GM10266 (cell line): ENCODE results near the gene ZNF865.

Experiments
- DNase-seq: peaks from one replicate; pipeline ENCODE4 v3.0.0; 2012; ENCODE audit errors: extremely low spot score
- TF ChIP-seq, protein P1 (sequence below): IDR thresholded peaks from 2 replicates; pipeline ENCODE4 v1.5.1; 2012; ENCODE audit warnings: mild to moderate bottlenecking, low read depth; ENCODE audit not compliant: control insufficient read depth, insufficient read depth; ENCODE audit errors: missing control alignments

The ZNF865 gene

DNA sequence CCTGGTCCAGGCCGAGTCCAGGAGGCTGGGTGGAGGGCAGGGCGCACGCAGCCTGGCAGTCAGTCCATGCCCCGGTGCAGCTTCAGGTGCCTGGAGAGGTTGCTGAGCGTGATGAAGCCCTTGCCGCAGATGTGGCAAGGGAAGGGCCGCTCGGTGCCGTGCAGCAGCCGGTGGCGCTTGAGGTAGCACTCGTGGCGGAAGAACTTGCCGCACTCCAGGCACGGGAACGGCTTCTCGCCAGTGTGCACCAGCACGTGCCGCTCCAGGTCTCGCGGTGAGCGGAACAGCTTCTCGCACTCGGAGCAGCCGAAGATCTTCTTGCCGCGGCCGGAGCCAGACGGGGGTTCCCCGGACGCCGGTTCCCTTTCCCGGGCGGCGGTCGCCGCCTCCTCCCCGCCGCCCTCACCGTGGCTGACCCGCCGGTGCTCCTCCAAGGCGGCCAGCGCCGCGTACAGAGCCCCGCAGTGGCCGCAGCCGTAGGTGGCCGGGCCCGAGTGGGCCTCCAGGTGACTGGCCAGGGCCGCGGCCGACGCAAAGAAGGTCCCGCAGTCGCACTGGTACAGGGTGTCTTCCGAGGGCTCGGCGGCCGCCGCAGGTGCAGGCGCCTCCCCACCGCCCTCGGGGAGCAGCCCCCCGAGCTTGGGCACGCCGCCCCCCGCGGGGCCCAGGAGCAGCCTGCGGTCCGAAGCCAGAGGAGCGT, 12.9 kb upstream of the ZNF865 start:
- no peak for DNase-seq
- TF ChIP-seq, protein P1, sequence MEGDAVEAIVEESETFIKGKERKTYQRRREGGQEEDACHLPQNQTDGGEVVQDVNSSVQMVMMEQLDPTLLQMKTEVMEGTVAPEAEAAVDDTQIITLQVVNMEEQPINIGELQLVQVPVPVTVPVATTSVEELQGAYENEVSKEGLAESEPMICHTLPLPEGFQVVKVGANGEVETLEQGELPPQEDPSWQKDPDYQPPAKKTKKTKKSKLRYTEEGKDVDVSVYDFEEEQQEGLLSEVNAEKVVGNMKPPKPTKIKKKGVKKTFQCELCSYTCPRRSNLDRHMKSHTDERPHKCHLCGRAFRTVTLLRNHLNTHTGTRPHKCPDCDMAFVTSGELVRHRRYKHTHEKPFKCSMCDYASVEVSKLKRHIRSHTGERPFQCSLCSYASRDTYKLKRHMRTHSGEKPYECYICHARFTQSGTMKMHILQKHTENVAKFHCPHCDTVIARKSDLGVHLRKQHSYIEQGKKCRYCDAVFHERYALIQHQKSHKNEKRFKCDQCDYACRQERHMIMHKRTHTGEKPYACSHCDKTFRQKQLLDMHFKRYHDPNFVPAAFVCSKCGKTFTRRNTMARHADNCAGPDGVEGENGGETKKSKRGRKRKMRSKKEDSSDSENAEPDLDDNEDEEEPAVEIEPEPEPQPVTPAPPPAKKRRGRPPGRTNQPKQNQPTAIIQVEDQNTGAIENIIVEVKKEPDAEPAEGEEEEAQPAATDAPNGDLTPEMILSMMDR = no peak

GRCh38 chr19:55593096-55593772, 12.2 kb upstream of the ZNF865 start:
- no peak for DNase-seq
- TF ChIP-seq, protein P1 = no peak

GRCh38 chr19:55594996-55595545, 10.4 kb upstream of the ZNF865 start:
- TF ChIP-seq, protein P1 = no peak
- no peak for DNase-seq

- DNase-seq = no peak
- TF ChIP-seq, protein P1 = no peak
Observed at GRCh38 chr19:55596304-55596703, 9.1 kb upstream of the ZNF865 start.

DNA sequence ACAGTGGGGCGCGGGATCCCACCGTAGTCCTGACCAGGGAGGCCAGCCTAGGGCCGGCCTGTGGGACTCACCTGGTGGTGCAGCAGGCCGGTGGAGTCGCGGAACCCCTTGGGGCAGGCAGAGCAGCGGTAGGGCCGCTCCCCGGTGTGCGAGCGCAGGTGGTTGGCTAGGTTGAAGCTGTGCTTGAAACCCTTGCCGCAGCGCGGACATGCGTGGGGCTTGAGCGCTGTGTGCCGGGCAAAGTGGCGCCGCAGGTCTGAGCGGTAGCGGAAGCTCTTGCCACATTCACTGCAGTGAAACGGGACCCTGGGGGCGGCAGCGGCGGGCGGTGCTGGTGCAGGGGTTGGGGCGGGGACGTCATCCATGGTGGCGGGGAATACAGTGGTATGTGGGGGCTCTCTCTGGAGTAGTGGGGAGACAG, 7.9 kb upstream of the ZNF865 start:
- TF ChIP-seq, protein P1 = no peak
- no peak for DNase-seq

- TF ChIP-seq, protein P1 = no peak
- DNase-seq = no peak
Observed at GRCh38 chr19:55598034-55598433, 7.4 kb upstream of the ZNF865 start.
